GM12872 (cell line): ENCODE measurements around the gene DLGAP4.

Experiments
- TF ChIP-seq, protein P1 (sequence below): IDR thresholded peaks from 3 replicates; pipeline ENCODE4 v1.5.1; 2011; ENCODE audit warnings: low read depth, mild to moderate bottlenecking, low read length, moderate library complexity; ENCODE audit not compliant: insufficient read depth

Gene DLGAP4

DNA sequence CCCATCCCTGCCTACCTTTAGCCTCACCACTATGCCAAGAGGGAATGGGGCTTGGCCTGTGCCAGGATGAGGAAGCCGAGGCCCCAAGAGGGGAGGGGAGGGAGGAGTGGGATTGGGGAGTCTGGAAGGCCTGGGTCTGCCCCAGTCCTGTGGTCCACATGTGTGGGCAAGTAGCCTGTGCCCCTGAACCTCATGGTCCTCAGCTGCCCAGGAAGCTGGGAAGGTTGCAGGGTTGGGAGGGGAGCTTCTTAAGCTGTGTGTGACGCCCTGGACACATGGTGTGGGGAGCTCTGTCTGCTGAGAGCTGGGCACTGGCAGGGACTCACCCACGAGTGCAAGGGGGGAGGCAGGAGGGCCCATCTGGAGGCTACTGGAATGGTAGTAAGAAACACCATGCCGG lies 31.7 kb downstream of the DLGAP4 start:
- TF ChIP-seq, protein P1, sequence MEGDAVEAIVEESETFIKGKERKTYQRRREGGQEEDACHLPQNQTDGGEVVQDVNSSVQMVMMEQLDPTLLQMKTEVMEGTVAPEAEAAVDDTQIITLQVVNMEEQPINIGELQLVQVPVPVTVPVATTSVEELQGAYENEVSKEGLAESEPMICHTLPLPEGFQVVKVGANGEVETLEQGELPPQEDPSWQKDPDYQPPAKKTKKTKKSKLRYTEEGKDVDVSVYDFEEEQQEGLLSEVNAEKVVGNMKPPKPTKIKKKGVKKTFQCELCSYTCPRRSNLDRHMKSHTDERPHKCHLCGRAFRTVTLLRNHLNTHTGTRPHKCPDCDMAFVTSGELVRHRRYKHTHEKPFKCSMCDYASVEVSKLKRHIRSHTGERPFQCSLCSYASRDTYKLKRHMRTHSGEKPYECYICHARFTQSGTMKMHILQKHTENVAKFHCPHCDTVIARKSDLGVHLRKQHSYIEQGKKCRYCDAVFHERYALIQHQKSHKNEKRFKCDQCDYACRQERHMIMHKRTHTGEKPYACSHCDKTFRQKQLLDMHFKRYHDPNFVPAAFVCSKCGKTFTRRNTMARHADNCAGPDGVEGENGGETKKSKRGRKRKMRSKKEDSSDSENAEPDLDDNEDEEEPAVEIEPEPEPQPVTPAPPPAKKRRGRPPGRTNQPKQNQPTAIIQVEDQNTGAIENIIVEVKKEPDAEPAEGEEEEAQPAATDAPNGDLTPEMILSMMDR, result no peak

DNA sequence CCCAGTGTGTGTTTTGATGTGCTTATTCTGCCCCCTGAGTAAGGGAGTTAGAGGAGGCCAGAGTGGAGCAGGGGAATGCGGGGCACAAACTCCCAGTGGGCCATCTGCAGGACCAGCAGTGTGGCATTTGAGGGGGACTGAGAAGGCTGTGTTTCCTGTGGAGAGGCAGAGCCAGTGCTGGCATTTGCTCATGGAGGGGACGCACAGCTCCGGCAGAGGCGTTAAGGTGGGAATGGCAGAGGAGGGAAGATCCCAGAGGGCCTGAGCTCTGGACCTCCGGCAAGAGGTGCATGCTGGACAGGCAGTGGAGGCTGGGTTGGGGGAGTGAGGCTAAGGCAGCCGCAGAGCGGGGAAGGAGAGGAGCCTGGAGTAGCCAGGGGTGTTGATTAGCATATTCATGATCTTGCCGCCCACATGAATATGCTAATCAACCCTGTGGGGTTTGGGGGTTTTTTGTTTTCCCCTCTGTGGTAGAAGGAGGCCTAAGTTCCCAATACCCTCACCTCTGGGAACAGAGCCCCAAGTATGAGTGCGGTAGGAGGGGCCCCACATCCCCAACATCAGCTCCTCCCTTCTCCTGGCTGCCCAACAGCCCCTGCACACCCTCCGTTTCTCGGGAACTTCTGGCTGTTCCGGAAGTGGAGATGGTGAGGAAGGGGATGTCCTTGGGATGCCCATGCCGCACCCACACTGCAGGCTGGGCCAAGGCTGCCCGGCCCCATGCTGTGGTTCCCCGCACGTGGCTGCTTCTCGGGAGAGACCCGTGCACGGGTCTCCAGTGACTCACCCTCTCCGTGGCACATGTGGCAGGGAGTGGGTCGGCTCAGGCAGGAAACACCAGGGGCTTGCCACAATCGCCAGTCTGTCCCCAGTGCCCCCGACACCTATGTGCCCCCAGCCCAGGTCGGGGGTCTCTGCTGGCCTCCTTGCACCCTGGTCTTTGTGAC lies 33.8 kb downstream of the DLGAP4 start:
- TF ChIP-seq, protein P1, result no peak

DNA sequence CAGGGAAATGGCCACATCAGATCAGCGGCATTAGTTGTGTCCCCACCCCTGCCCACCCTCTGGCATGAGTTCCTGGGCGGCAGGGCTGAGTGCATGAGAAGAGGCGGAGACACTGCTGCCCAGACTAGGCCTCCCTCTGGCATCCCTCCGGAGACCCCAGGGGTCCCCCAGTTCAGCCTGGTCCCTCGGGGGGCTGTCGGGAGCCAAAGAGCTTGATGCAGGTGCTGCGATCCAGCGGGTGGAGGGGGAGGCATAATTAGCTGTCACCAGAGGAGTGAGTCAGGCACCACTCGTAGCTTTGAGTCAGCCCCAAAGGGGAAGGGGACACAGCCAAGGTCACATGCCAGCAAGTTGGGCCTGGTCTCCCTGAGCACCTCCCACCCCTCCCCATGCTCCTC lies 34.5 kb downstream of the DLGAP4 start:
- TF ChIP-seq, protein P1, result no peak

DNA sequence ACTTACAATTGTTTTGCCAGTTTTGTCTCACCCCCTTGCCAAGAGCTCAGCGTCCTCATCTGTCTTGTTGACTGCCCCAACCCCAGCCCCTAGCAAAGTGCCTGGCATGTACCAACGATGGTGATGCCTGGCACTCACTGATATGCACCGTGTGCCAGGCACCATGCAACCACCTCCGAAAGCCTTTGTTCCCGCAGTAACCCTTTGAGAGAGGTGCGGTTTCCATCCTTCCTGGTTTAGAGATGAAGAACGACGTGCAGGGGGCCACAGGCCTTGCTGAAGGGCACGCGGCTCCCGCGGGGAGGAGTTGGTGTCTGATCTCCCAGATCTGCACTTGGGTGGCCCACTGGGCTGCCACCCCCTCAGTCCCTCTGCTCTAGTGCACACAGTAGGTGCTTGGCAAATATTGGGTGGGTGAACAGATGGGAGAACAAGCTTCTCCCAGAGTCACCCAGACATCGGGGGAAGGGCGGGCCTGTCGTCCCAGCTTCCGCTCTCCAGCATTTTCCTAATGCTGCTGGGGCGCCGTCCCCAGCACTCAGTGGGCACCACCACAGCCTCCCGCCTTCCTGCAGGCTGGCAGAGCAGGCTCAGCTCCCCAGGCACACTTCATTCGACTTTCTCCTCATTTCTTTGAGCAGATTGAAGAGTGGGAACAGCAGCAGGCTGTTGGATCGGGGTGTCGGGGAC lies 35.3 kb downstream of the DLGAP4 start:
- TF ChIP-seq, protein P1, result no peak

DNA sequence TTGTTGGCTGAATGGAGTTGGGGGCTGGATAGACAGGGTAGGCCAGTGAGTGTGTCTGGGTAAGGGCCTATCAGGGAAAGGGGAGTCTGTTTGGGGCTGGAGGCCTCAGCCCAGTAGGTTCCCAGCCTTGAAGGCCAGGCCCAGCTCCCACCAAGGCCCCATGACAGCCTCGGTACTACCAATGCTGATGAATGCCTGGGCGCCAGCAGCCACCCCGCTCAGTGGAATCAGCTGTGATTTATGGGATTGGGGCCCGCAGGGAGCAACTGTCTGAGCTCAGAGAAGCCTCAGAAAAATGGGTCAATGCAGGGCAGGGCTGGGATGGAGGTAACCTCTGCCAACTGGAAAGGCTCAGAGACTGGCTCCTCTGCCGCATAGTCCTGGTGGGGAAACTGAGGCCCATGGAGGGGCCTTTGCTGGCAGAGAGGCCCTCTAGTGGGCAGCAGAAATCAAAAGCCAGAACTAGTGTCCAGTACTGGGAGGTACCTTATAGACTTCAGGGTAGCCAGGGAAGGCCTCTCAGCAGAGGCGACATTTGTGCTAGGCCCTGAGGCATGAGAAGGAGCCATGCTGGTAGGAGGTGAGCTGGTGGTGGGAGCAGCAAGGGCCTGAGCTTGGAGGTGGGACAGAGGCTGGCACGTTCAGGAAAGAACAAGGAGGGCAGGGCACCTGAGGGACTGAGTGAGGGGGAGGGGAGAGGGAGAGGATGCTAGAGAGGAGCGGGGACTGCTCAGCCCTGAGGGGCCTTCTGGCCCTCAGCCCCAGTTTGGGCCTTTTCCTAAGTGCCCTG lies 36.4 kb downstream of the DLGAP4 start:
- TF ChIP-seq, protein P1, result no peak

DNA sequence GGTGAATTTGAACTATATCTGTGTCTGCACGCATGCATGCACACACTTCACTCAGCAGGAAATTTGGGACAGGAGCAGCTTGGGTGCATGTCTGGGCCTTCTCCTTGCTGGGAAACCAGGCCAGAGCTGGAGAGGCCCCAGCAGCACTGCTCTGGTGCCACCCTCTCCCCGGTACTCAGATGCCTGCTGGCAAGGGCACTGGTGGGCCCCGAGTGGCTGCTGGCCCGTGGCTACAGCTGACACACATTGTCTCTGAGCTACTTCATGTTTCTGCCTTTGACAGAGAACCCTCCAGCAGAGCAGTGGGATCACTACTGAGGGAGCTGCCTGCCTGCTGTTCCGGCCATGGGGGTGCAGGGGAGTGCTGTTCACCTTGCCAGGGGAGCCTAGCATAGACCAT lies 37.5 kb downstream of the DLGAP4 start:
- TF ChIP-seq, protein P1, result no peak

DNA sequence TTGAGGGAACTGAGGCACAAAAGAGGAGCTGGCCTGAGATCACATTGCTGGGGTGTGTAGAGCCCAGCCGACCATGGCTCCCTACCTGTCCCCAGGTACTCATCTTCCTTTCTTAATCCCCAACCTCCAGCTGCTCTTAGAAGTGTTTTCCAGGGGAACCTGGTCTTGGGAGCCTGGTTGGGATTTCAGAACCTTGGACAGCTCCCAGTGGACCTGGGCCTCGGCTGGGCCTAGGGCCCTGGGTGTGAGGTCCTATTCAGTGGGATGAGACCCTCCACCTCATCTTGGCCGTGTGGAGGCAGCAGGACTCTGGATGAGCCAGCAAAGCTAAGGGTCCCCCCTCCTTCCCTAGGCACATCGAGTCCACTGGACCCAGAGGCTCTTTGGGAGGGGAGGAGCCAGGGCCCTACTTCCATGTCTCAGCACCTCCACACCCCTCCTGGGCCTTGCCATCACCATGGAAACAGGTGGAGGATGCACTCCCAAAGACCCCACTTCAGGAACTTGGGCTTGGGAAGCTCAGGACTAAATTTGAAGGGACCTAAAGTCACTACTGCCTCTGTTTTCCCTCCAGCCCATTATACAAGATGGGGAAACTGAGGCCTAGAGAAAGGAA lies 38.5 kb downstream of the DLGAP4 start:
- TF ChIP-seq, protein P1, result no peak
